HepG2 (cell line): ENCODE data around the gene CAMTA1.

Experiments
- PHF8 ChIP-seq: sonication (generic); formaldehyde crosslinking; IDR thresholded peaks from 2 replicates; pipeline ENCODE4 v1.5.0; 2020; ENCODE audit warnings: missing genetic modification reagents
- POGZ ChIP-seq: sonication (generic); formaldehyde crosslinking; IDR thresholded peaks from 2 replicates; pipeline ENCODE4 v1.4.0; 2020; ENCODE audit warnings: mild to moderate bottlenecking, missing genetic modification reagents
- POLR2A ChIP-seq, 2 experiments: IDR thresholded peaks; 2 replicates each; pipeline ENCODE4 v1.6.1; 2011; ENCODE audit warnings: low read depth in 2 of 2, low read length in 2 of 2, mild to moderate bottlenecking in 1 of 2, moderate library complexity in 1 of 2; ENCODE audit not compliant: insufficient read depth in 1 of 2
- SCMH1 ChIP-seq: sonication (generic); formaldehyde crosslinking; IDR thresholded peaks from 2 replicates; pipeline ENCODE4 v1.9.0; 2021; ENCODE audit warnings: missing genetic modification reagents, mild to moderate bottlenecking, borderline replicate concordance
- ZMYM2 ChIP-seq: sonication (generic); formaldehyde crosslinking; IDR thresholded peaks from 2 replicates; pipeline ENCODE4 v1.8.0; 2022; ENCODE audit warnings: mild to moderate bottlenecking, missing genetic modification reagents
- TF ChIP-seq, protein P1 (sequence below): sonication (generic); formaldehyde crosslinking; IDR thresholded peaks from 2 replicates; pipeline ENCODE4 v1.5.0; 2020; ENCODE audit warnings: missing genetic modification reagents
- TF ChIP-seq, protein P2 (sequence below): sonication (generic); formaldehyde crosslinking; IDR thresholded peaks from 2 replicates; pipeline ENCODE4 v1.5.0; 2020; ENCODE audit warnings: mild to moderate bottlenecking, missing genetic modification reagents, moderate library complexity

DNA sequence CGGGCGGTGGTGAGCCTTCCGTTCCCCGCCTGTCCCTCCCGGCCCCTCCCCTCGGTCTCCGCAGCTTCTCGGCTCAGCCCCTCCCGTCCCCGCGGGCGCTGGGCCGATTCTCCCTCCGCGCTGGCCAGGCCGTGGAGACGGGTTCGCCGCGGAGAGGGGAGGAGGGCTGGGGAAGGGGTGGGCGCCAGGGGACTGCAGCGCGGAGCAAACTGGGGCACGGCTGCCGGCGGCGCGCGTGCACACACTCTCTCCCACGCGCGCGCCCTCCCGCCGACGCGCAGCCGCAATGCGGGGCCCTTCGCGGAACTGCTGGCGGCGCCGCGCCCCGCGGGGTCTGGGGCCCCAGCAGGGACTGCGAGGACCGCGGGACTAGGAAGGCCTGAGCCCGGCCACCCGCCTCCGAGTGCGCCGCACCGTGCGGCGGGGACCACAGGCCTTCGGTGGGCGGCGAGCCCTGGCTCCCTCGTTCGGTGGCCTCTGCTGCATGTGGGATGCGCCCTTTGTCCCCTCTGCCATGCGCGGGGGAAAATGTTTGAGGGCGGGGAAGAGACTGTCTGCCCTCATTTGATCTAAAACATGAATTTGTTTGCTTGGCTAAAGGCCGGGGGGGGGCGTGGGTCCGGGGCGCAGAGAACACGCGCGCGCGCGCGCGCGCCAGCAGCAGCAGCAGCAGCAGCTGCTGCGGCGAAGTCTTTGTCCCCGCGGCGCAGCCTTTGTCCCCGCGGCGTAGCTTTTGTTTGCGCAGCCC, 895.1 kb downstream of the CAMTA1 start:
- TF ChIP-seq ZMYM2 (CRISPR knock-in tag) (no peak; the same call in 1 of the 2 replicates), SCMH1 (CRISPR knock-in tag) (no peak), PHF8 (CRISPR knock-in tag) (peak; percentile 65), POGZ (no peak), POLR2A (IDR thresholded peaks at IDR 0.05; ENCODE audit: insufficient read depth in 1 of 2, low read depth in 2 of 2, low read length in 2 of 2) (peak; percentile 38 to 56; a peak in 2 of 4 replicates)
- TF ChIP-seq, protein P1, sequence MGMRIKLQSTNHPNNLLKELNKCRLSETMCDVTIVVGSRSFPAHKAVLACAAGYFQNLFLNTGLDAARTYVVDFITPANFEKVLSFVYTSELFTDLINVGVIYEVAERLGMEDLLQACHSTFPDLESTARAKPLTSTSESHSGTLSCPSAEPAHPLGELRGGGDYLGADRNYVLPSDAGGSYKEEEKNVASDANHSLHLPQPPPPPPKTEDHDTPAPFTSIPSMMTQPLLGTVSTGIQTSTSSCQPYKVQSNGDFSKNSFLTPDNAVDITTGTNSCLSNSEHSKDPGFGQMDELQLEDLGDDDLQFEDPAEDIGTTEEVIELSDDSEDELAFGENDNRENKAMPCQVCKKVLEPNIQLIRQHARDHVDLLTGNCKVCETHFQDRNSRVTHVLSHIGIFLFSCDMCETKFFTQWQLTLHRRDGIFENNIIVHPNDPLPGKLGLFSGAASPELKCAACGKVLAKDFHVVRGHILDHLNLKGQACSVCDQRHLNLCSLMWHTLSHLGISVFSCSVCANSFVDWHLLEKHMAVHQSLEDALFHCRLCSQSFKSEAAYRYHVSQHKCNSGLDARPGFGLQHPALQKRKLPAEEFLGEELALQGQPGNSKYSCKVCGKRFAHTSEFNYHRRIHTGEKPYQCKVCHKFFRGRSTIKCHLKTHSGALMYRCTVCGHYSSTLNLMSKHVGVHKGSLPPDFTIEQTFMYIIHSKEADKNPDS (CRISPR knock-in tag): no peak
- TF ChIP-seq, protein P2, sequence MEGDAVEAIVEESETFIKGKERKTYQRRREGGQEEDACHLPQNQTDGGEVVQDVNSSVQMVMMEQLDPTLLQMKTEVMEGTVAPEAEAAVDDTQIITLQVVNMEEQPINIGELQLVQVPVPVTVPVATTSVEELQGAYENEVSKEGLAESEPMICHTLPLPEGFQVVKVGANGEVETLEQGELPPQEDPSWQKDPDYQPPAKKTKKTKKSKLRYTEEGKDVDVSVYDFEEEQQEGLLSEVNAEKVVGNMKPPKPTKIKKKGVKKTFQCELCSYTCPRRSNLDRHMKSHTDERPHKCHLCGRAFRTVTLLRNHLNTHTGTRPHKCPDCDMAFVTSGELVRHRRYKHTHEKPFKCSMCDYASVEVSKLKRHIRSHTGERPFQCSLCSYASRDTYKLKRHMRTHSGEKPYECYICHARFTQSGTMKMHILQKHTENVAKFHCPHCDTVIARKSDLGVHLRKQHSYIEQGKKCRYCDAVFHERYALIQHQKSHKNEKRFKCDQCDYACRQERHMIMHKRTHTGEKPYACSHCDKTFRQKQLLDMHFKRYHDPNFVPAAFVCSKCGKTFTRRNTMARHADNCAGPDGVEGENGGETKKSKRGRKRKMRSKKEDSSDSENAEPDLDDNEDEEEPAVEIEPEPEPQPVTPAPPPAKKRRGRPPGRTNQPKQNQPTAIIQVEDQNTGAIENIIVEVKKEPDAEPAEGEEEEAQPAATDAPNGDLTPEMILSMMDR (CRISPR knock-in tag): no peak
